Ishikawa (cell line): ENCODE data around the gene PPP1R12C.

Experiments used
- CEBPB ChIP-seq: IDR thresholded peaks from 2 replicates; pipeline ENCODE4 v1.6.1; 2012
- EP300 ChIP-seq: IDR thresholded peaks from 2 replicates; pipeline ENCODE4 v1.6.1; 2012; ENCODE audit warnings: borderline replicate concordance
- NFIC ChIP-seq: IDR thresholded peaks from 2 replicates; pipeline ENCODE4 v1.6.1; 2012
- RAD21 ChIP-seq: IDR thresholded peaks from 2 replicates; pipeline ENCODE4 v1.6.1; 2012; ENCODE audit warnings: low read depth
- REST ChIP-seq: IDR thresholded peaks from 2 replicates; pipeline ENCODE4 v1.6.1; 2012; ENCODE audit warnings: low read depth, mild to moderate bottlenecking
- TAF1 ChIP-seq: IDR thresholded peaks from 2 replicates; pipeline ENCODE4 v1.6.1; 2012; ENCODE audit warnings: low read depth, mild to moderate bottlenecking
- TCF12 ChIP-seq: IDR thresholded peaks from 2 replicates; pipeline ENCODE4 v1.6.1; 2012; ENCODE audit warnings: low read depth
- TEAD4 ChIP-seq: IDR thresholded peaks from 2 replicates; pipeline ENCODE4 v1.6.1; 2012
- USF1 ChIP-seq: IDR thresholded peaks from 2 replicates; pipeline ENCODE4 v1.6.1; 2012
- YY1 ChIP-seq: IDR thresholded peaks from 2 replicates; pipeline ENCODE4 v1.6.1; 2012; ENCODE audit warnings: low read depth
- ZBTB7A ChIP-seq: IDR thresholded peaks from 2 replicates; pipeline ENCODE4 v1.6.1; 2012; ENCODE audit warnings: low read depth

- TF ChIP-seq CEBPB (no peak), REST (no peak), RAD21 (no peak), TEAD4 (no peak), ZBTB7A (no peak), TAF1 (no peak), TCF12 (no peak), USF1 (no peak), NFIC (no peak), YY1 (no peak), EP300 (no peak)
Observed at GRCh38 chr19:55091126-55091910, 26.1 kb downstream of the PPP1R12C start.
